GM12878 (cell line): ENCODE data around the gene CFAP52. TPM values are rescaled to one million over a fixed set of nuclear protein-coding genes. Genes with fewer than 3 reads are reported as not detected.

Experiments used
- CBFB ChIP-seq: IDR thresholded peaks from 2 replicates; pipeline ENCODE4 v1.6.1; 2016; ENCODE audit warnings: antibody characterized with exemption, low read depth
- CREM ChIP-seq: IDR thresholded peaks from 2 replicates; pipeline ENCODE4 v1.6.1; 2014; ENCODE audit warnings: antibody characterized with exemption, low read depth
- EGR1 ChIP-seq, 2 experiments: IDR thresholded peaks; 1 replicate in 1 of 2; 2 replicates in 1 of 2; pipeline ENCODE4 v1.6.1; 2011 to 2012; ENCODE audit warnings: low read depth in 2 of 2, low read length in 2 of 2, borderline replicate concordance in 1 of 2, mild to moderate bottlenecking in 1 of 2, moderate library complexity in 1 of 2
- IKZF1 ChIP-seq: fragments of 450-650 bp; conservative IDR thresholded peaks from 2 replicates; pipeline ENCODE4 v1.6.1; 2017; ENCODE audit warnings: antibody characterized with exemption, mild to moderate bottlenecking
- LARP7 ChIP-seq: fragments of 450-650 bp; IDR thresholded peaks from 2 replicates; pipeline ENCODE4 v1.6.1; 2017; ENCODE audit warnings: mild to moderate bottlenecking
- MTA3 ChIP-seq: IDR thresholded peaks from 2 replicates; pipeline ENCODE4 v1.6.1; 2012; ENCODE audit warnings: low read length, inconsistent platforms, borderline replicate concordance
- RELB ChIP-seq: fragments of 450-650 bp; IDR thresholded peaks from 2 replicates; pipeline ENCODE4 v1.6.1; 2017; ENCODE audit warnings: low read depth, mild to moderate bottlenecking, moderate library complexity
- SMC3 ChIP-seq: IDR thresholded peaks from 2 replicates; pipeline ENCODE4 v1.6.1; 2011; ENCODE audit warnings: low read length, improper control_type of control experiment, borderline replicate concordance
- SUZ12 ChIP-seq: fragments of 200-600 bp; sonication (generic); IDR thresholded peaks from one replicate; pipeline ENCODE4 v1.6.1; 2018; ENCODE audit warnings: antibody characterized with exemption, mild to moderate bottlenecking; ENCODE audit not compliant: unreplicated experiment
- ZBTB33 ChIP-seq: fragments of 450-650 bp; IDR thresholded peaks from 2 replicates; pipeline ENCODE4 v1.6.1; 2017; ENCODE audit warnings: mild to moderate bottlenecking
- polyA plus RNA-seq, 11 experiments: library from polyadenylated mRNA; depleted of rRNA in 4 of 11; unstranded in 6 of 11; stranded (reverse) in 5 of 11; fragments of >200 nt; fragmentation: Nextera tagmentation in 4 of 11; fragmentation: Illumina TruSeq in 1 of 11; extraction: Ambion mirVana in 4 of 11; extraction: Trizol in 1 of 11; gene quantifications; 1 replicate in 1 of 11; 2 replicates in 10 of 11; pipeline versions ENCODE4 v1.2.1 to v1.2.3, GENCODE V29; 2011 to 2016; ENCODE audit warnings: inconsistent platforms in 2 of 11, missing spikeins in 2 of 11, low read depth in 1 of 11
- total RNA-seq, 4 experiments: library from RNA; depleted of rRNA in 3 of 4; stranded (reverse); fragments of >200 nt in 3 of 4; fragmentation: Illumina TruSeq in 1 of 4; extraction: Trizol in 1 of 4; gene quantifications; 2 replicates each; pipeline versions ENCODE4 v1.2.1 to v1.2.3, GENCODE V29; 2013 to 2021
- TF ChIP-seq, protein P1 (sequence below): fragments of 450-650 bp; IDR thresholded peaks from 2 replicates; pipeline ENCODE4 v1.6.1; 2016; ENCODE audit warnings: mild to moderate bottlenecking

Gene CFAP52
- total and polyA plus RNA-seq, 10 of the 15 experiments (the other 5 are each of a cell fraction or from before 2014, with no cell fraction given) = 0.05 to 0.14 TPM; not detected in 8

- TF ChIP-seq SMC3 (no peak), ZBTB33 (no peak), CBFB (no peak), CREM (no peak), IKZF1 (no peak), EGR1 (IDR thresholded peaks at IDR 0.05; ENCODE audit: borderline replicate concordance in 1 of 2, low read depth in 2 of 2, low read length in 2 of 2) (no peak), LARP7 (no peak), MTA3 (no peak), RELB (no peak), SUZ12 (no peak)
- TF ChIP-seq, protein P1, sequence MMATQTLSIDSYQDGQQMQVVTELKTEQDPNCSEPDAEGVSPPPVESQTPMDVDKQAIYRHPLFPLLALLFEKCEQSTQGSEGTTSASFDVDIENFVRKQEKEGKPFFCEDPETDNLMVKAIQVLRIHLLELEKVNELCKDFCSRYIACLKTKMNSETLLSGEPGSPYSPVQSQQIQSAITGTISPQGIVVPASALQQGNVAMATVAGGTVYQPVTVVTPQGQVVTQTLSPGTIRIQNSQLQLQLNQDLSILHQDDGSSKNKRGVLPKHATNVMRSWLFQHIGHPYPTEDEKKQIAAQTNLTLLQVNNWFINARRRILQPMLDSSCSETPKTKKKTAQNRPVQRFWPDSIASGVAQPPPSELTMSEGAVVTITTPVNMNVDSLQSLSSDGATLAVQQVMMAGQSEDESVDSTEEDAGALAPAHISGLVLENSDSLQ = no peak
- TF ChIP-seq, all 136 proteins: peak for 0
Measured at GRCh38 chr17:9541718-9542117, 34.7 kb upstream of the CFAP52 start (continued).
